ENCODE results near the gene ATP5MC3. TPM values are rescaled to one million over a fixed set of nuclear protein-coding genes. Genes with fewer than 3 reads are reported as not detected.

Gene ATP5MC3
- total RNA-seq, 1 donor from 2014 or later: 133 TPM

DNA sequence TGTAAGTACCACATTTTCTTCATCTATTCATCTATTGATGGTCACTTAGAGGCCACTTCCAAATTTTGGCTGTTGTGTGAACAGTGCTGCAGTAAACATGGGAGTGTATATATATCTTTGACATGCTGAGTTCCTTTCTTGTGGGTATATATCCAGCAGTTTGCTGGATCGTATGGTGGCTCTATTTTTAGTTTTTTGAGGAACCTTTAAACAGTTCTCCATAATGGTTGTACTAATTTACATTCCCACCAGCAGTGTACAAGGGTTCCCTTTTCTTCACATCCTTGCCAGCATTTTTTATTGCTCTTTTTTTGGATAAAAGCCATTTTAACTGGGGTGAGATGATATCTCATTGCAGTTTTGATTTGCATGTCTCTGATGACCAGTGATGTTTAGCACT lies 7.3 kb upstream of the ATP5MC3 start:
- Histone ChIP-seq H3K27ac (no peak overlapping the region), H3K36me3 (no peaks in the 10 kb centered on the region), H3K4me3 (no peak overlapping the region), H3K4me1 (no peaks in the 10 kb centered on the region), H3K27me3 (ENCODE audit: low read depth) (no peaks in the 10 kb centered on the region), H3K9me3 (no peaks in the 10 kb centered on the region)
- ATAC-seq: no peak
- DNase-seq: no peak
- TF ChIP-seq, protein P1, sequence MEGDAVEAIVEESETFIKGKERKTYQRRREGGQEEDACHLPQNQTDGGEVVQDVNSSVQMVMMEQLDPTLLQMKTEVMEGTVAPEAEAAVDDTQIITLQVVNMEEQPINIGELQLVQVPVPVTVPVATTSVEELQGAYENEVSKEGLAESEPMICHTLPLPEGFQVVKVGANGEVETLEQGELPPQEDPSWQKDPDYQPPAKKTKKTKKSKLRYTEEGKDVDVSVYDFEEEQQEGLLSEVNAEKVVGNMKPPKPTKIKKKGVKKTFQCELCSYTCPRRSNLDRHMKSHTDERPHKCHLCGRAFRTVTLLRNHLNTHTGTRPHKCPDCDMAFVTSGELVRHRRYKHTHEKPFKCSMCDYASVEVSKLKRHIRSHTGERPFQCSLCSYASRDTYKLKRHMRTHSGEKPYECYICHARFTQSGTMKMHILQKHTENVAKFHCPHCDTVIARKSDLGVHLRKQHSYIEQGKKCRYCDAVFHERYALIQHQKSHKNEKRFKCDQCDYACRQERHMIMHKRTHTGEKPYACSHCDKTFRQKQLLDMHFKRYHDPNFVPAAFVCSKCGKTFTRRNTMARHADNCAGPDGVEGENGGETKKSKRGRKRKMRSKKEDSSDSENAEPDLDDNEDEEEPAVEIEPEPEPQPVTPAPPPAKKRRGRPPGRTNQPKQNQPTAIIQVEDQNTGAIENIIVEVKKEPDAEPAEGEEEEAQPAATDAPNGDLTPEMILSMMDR (IDR thresholded peaks at IDR 0.05): no peak
- intact Hi-C loops (cut with DNase I): no loop called here

DNA sequence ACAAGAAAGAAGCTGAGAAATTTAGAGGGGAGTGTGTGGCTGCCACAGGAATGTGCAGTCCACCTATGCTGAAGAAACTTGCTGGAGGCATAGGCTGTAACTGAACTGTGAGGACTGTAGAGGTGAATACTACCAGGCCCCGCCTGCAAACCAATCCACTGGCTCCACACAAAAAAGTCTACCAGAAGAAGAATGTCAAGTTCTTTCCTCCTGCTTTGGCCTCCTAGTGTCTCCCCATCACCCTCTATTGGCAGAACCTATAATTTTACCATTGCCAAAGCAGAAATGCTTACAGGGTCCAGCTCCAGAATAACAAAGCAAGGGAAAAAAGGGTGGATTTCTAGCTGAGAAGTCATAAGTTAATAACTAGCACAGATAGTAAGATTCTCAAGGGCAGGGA lies 5.9 kb upstream of the ATP5MC3 start:
- TF ChIP-seq, protein P1 (IDR thresholded peaks at IDR 0.05): no peak
- H3K9me3 ChIP-seq: no peaks in the 10 kb centered on the region
- no peak overlapping the region for H3K27ac ChIP-seq
- ATAC-seq (no peak), DNase-seq (no peak)
- H3K4me3 ChIP-seq: no peak overlapping the region
- H3K4me1 ChIP-seq: no peaks in the 10 kb centered on the region
- H3K27me3 ChIP-seq (ENCODE audit: low read depth): no peaks in the 10 kb centered on the region
- no peaks in the 10 kb centered on the region for H3K36me3 ChIP-seq
- intact Hi-C loops (cut with DNase I): no loop called here

DNA sequence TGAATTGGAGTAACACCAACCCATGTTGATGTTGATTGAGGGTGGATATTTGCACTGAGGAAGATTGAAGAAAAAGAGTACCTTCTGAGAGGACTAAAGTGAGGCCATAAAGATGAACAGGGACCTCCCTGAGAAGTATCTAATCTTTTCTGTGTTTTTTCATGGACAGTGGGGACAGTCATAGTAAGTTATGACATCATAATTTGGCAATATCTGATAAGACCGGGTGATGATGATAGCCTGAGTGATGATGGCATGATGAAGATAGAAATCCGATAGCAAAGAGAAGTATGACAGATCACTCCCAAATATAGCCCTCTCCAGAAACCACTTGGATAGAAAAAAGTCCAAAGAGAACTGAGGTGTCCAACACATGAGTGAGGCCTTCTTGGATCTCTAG lies 2.2 kb upstream of the ATP5MC3 start:
- intact Hi-C loops (cut with DNase I): no loop called here
- H3K9me3 ChIP-seq: no peaks in the 10 kb centered on the region
- TF ChIP-seq, protein P1 (IDR thresholded peaks at IDR 0.05): no peak
- no peaks in the 10 kb centered on the region for H3K27me3 ChIP-seq (ENCODE audit: low read depth)
- no peak overlapping the region for H3K27ac ChIP-seq
- H3K36me3 ChIP-seq: peaks cover 12% of the 10 kb centered on the region
- no peak overlapping the region for H3K4me3 ChIP-seq
- ATAC-seq (no peak), DNase-seq (no peak)
- H3K4me1 ChIP-seq: peaks cover 17% of the 10 kb centered on the region

DNA sequence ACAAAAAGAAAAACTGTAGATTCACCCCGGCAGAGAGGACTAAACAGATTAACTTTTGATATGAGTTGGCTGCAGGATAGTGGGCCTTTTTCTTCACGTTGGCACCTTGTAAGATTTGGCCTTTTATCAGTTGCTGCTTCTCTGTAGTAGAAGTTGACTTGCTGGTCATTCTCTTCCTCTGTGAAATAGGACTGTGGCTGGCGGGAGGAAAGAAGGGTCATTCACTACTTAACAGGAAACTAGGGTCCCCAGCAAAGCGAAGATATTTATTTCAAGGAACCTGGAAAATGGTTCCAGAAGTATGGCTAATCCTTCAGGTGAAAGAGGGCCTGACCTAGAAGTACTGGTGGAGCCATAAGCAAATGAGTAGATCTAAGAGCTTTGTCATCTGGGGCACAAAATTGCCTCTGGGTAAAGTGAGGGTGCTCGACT lies 383 bp upstream of the ATP5MC3 start:
- no peaks in the 10 kb centered on the region for H3K9me3 ChIP-seq

DNA sequence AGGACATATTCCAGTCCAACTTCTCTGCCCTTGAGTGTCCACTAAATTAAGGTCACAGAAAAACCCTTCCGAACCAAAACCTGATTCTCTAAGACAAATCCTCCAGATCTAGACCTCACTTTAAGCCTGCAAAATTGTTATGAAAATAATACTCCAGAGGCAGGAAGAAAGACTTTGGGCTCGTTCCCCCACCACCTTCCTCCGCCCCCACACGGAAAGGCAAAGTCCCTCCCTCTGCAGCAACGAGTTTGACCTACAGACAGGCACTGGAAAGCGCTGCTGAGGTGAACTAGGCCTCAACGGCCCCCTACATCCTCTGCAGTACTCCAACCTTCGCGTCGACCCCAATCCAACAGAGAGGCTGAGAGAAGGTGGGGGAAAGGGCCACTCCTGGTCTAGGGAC lies 808 bp downstream of the ATP5MC3 start:
- Histone ChIP-seq H3K36me3 (peaks cover 41% of the 10 kb centered on the region), H3K27me3 (ENCODE audit: low read depth) (no peaks in the 10 kb centered on the region), H3K4me1 (peaks cover 17% of the 10 kb centered on the region), H3K27ac (peak overlapping the region; percentile 84), H3K9me3 (no peaks in the 10 kb centered on the region), H3K4me3 (peak overlapping the region; percentile 84)
- intact Hi-C loops (cut with DNase I): no loop called here
- DNase-seq (peak; percentile 51), ATAC-seq (peak; percentile 78 to 83)
- TF ChIP-seq, protein P1 (IDR thresholded peaks at IDR 0.05): no peak

More for the DNA sequence above, 383 bp upstream of the ATP5MC3 start:
- ATAC-seq (no peak), DNase-seq (no peak)
- peaks cover 17% of the 10 kb centered on the region for H3K4me1 ChIP-seq
- H3K4me3 ChIP-seq: peak overlapping the region; percentile 84
- peak overlapping the region; percentile 84 for H3K27ac ChIP-seq
- no peaks in the 10 kb centered on the region for H3K27me3 ChIP-seq (ENCODE audit: low read depth)
- intact Hi-C loops (cut with DNase I): no loop called here
- TF ChIP-seq, protein P1 (IDR thresholded peaks at IDR 0.05): no peak
- peaks cover 30% of the 10 kb centered on the region for H3K36me3 ChIP-seq

DNA sequence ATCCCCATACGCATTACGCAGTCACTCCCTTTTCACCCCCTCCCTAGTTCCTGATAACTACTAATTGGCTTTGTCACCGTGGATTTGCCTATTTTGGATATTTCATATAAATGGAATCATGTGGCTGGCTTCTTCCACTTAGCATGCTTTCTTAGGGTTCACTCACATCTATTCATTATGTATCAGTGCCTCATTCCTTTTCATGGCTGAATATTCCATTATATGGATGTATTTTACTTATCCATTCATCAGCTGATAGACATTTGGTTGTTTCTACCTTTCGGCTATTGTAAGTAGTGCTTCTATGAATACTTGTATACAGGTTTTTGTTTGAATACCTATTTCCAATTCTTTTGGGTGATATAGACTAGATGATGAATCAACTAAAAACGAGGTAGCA lies 4.9 kb downstream of the ATP5MC3 start:
- DNase-seq (no peak), ATAC-seq (no peak)
- Histone ChIP-seq H3K4me1 (peaks cover 11% of the 10 kb centered on the region), H3K9me3 (no peaks in the 10 kb centered on the region), H3K4me3 (no peak overlapping the region), H3K27me3 (ENCODE audit: low read depth) (no peaks in the 10 kb centered on the region), H3K27ac (no peak overlapping the region), H3K36me3 (peaks cover 52% of the 10 kb centered on the region)
- TF ChIP-seq, protein P1 (IDR thresholded peaks at IDR 0.05): no peak
- intact Hi-C loops (cut with DNase I): no loop called here
